H9 (cell line): ENCODE results near the gene MSI2. TPM values are rescaled to one million over a fixed set of nuclear protein-coding genes. Genes with fewer than 3 reads are reported as not detected.

Source experiments
- DNase-seq: peaks from one replicate; pipeline ENCODE4 v3.0.0-alpha.2; 2017
- H2AFZ ChIP-seq: one replicate; pipeline ENCODE4 v1.6.1; 2013; ENCODE audit warnings: mild to moderate bottlenecking, low read length, control low read depth, moderate library complexity
- H2AK5ac ChIP-seq: 2 replicates; pipeline ENCODE4 v1.6.1; 2013; ENCODE audit warnings: low read length, control low read depth, mixed read lengths; ENCODE audit not compliant: insufficient read length
- H2BK120ac ChIP-seq: one replicate; pipeline ENCODE4 v1.6.1; 2013; ENCODE audit warnings: low read depth, mild to moderate bottlenecking, low read length, control low read depth, inconsistent platforms; ENCODE audit not compliant: poor library complexity, severe bottlenecking
- H2BK12ac ChIP-seq: 2 replicates; pipeline ENCODE4 v1.6.1; 2013; ENCODE audit warnings: low read length, control low read depth, mixed read lengths, low read depth; ENCODE audit not compliant: insufficient read length
- H2BK15ac ChIP-seq: 2 replicates; pipeline ENCODE4 v1.6.1; 2013; ENCODE audit warnings: low read depth, low read length, control low read depth
- H2BK20ac ChIP-seq: one replicate; pipeline ENCODE4 v1.6.1; 2013; ENCODE audit warnings: low read depth, mild to moderate bottlenecking, low read length, control low read depth, inconsistent platforms; ENCODE audit not compliant: poor library complexity, severe bottlenecking
- H2BK5ac ChIP-seq: 2 replicates; pipeline ENCODE4 v1.6.1; 2013; ENCODE audit warnings: low read length, control low read depth, mixed read lengths; ENCODE audit not compliant: insufficient read length
- H3K14ac ChIP-seq: 2 replicates; pipeline ENCODE4 v1.6.1; 2013; ENCODE audit warnings: low read length, control low read depth; ENCODE audit not compliant: insufficient read depth
- H3K18ac ChIP-seq: 2 replicates; pipeline ENCODE4 v1.6.1; 2013; ENCODE audit warnings: low read depth, mild to moderate bottlenecking, mixed read lengths, low read length, control low read depth; ENCODE audit not compliant: insufficient read length
- H3K23ac ChIP-seq: 2 replicates; pipeline ENCODE4 v1.6.1; 2013; ENCODE audit warnings: low read length, control low read depth, mixed read lengths, low read depth; ENCODE audit not compliant: insufficient read length
- H3K23me2 ChIP-seq: 2 replicates; pipeline ENCODE4 v1.6.1; 2013; ENCODE audit warnings: low read depth, mild to moderate bottlenecking, mixed read lengths, low read length, control low read depth; ENCODE audit not compliant: insufficient read length, poor library complexity, severe bottlenecking
- H3K27ac ChIP-seq: 2 replicates; pipeline ENCODE4 v1.5.1; 2013; ENCODE audit warnings: low read length, control low read depth, mixed read lengths, low read depth; ENCODE audit not compliant: insufficient read length
- H3K27me3 ChIP-seq: 2 replicates; pipeline ENCODE4 v1.6.1; 2013; ENCODE audit warnings: low read length, control low read depth, inconsistent platforms; ENCODE audit not compliant: insufficient read depth
- H3K4ac ChIP-seq: 2 replicates; pipeline ENCODE4 v1.6.1; 2013; ENCODE audit warnings: low read depth, mild to moderate bottlenecking, control low read depth, inconsistent platforms, low read length, moderate library complexity
- H3K4me1 ChIP-seq: 2 replicates; pipeline ENCODE4 v1.6.1; 2013; ENCODE audit warnings: low read length, control low read depth, inconsistent platforms; ENCODE audit not compliant: insufficient read depth
- H3K4me2 ChIP-seq: 2 replicates; pipeline ENCODE4 v1.6.1; 2013; ENCODE audit warnings: low read length, control low read depth, mixed read lengths; ENCODE audit not compliant: insufficient read length, insufficient read depth
- H3K56ac ChIP-seq: 2 replicates; pipeline ENCODE4 v1.6.1; 2013; ENCODE audit warnings: low read depth, mild to moderate bottlenecking, mixed read lengths, low read length, control low read depth; ENCODE audit not compliant: insufficient read length
- H3K79me1 ChIP-seq: 2 replicates; pipeline ENCODE4 v1.6.1; 2013; ENCODE audit warnings: low read depth, mild to moderate bottlenecking, moderate library complexity, low read length, control low read depth, inconsistent platforms; ENCODE audit not compliant: insufficient read depth, poor library complexity, severe bottlenecking
- H3K79me2 ChIP-seq: 2 replicates; pipeline ENCODE4 v1.6.1; 2013; ENCODE audit warnings: low read length, control low read depth, inconsistent platforms; ENCODE audit not compliant: insufficient read depth
- H3K9ac ChIP-seq: 2 replicates; pipeline ENCODE4 v1.6.1; 2013; ENCODE audit warnings: low read length, control low read depth, mixed read lengths; ENCODE audit not compliant: insufficient read length; ENCODE audit errors: extremely low read depth
- H3K9me3 ChIP-seq: one replicate; pipeline ENCODE4 v1.6.1; 2013; ENCODE audit warnings: low read depth, low read length, inconsistent platforms; ENCODE audit not compliant: control insufficient read depth
- H3T11ph ChIP-seq: one replicate; pipeline ENCODE4 v1.6.1; 2013; ENCODE audit warnings: mild to moderate bottlenecking, low read length, control low read depth, inconsistent platforms
- H4K20me1 ChIP-seq: one replicate; pipeline ENCODE4 v1.6.1; 2013; ENCODE audit not compliant: control insufficient read depth, insufficient read length, insufficient read depth
- H4K5ac ChIP-seq: 2 replicates; pipeline ENCODE4 v1.6.1; 2013; ENCODE audit warnings: low read depth, mild to moderate bottlenecking, mixed read lengths, low read length, control low read depth; ENCODE audit not compliant: insufficient read length
- H4K8ac ChIP-seq: replicated peaks from 2 replicates; pipeline ENCODE4 v1.6.1; 2013; ENCODE audit warnings: low read length, control low read depth, mixed read lengths, low read depth; ENCODE audit not compliant: insufficient read length
- H4K91ac ChIP-seq: 2 replicates; pipeline ENCODE4 v1.6.1; 2013; ENCODE audit warnings: low read depth, mild to moderate bottlenecking, moderate library complexity, mixed read lengths, low read length, control low read depth; ENCODE audit not compliant: insufficient read length
- H3K27ac Mint-ChIP-seq, 3 experiments: 2 replicates in 2 of 3; 3 replicates in 1 of 3; pipeline ENCODE4 v1.8.0; 2020 to 2021; ENCODE audit warnings: mixed read lengths in 3 of 3, mild to moderate bottlenecking in 1 of 3, moderate library complexity in 1 of 3
- H3K27me3 Mint-ChIP-seq: 2 replicates; pipeline ENCODE4 v1.8.0; 2021; ENCODE audit warnings: low read depth, mild to moderate bottlenecking, moderate library complexity, mixed read lengths
- H3K36me3 Mint-ChIP-seq, 3 experiments: 2 replicates in 2 of 3; 3 replicates in 1 of 3; pipeline ENCODE4 v1.8.0; 2020 to 2021; ENCODE audit warnings: low read depth in 3 of 3, mixed read lengths in 3 of 3; ENCODE audit not compliant: insufficient read depth in 1 of 3
- H3K4me1 Mint-ChIP-seq, 2 experiments: 2 replicates each; pipeline ENCODE4 v1.8.0; 2020; ENCODE audit warnings: mixed read lengths in 2 of 2
- H3K4me3 Mint-ChIP-seq, 2 experiments: 2 replicates in 1 of 2; 3 replicates in 1 of 2; pipeline ENCODE4 v1.8.0; 2020 to 2021; ENCODE audit warnings: mild to moderate bottlenecking in 2 of 2, mixed read lengths in 2 of 2, moderate library complexity in 1 of 2
- H3K9me3 Mint-ChIP-seq, 2 experiments: 2 replicates in 1 of 2; 3 replicates in 1 of 2; pipeline ENCODE4 v1.8.0; 2020; ENCODE audit warnings: mild to moderate bottlenecking in 2 of 2, mixed read lengths in 2 of 2, moderate library complexity in 1 of 2
- CTCF ChIP-seq: fragments of 200-600 bp; sonication (generic); conservative IDR thresholded peaks from 3 replicates; pipeline ENCODE4 v1.8.0; 2021; ENCODE audit warnings: antibody characterized with exemption, mild to moderate bottlenecking
- WGBS: extraction: QIAGEN DNeasy Blood & Tissue Kit; methylation state at CpG from one replicate; pipeline ENCODE4 v1.1.7; 2013; ENCODE audit warnings: missing lambda C conversion rate, low lambda C conversion rate, mixed read lengths; ENCODE audit not compliant: insufficient read length; ENCODE audit errors: extremely low coverage; 5-methylcytosine and 5-hydroxymethylcytosine counted together
- total RNA-seq: library from RNA; stranded (reverse); gene quantifications from 2 replicates; pipeline ENCODE4 v1.2.1, GENCODE V29; 2021

Gene MSI2
- total RNA-seq, 1 experiment from 2014 or later, result 98.5 TPM

DNA sequence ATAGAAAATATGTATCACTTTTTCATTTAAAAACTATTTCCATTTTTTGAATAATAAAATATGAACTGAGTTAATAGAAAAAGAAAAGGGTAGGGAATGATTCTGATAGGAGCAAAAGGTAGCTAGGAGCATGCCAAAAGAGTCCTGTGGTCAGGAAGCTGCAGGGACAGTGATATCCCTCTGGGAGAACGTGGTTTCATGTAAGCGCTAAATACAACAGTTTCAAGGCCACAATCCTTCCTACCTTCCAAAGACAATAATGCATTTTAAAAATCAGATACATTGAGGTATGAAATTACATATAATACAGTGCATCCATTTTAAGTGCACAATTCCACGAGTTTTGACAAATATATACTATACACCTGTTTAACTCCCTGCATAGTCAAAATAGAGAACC, 432.9 kb downstream of the MSI2 start:
- no peak overlapping the region for H3K56ac ChIP-seq
- H3K9me3 Mint-ChIP-seq, result peaks cover 5 to 8% of the 10 kb centered on the region in 2 experiments; a peak in 3 of 5 replicates
- no peak for DNase-seq
- WGBS, result no CpG with 5 or more reads among the region's 3 CpGs
- H3K9ac ChIP-seq, result no peak overlapping the region
- H3K4me1 Mint-ChIP-seq, result peaks cover 14 to 16% of the 10 kb centered on the region in 2 experiments
- H4K20me1 ChIP-seq, result no peaks in the 10 kb centered on the region
- H3K23ac ChIP-seq, result no peak overlapping the region
- H3K9me3 ChIP-seq, result no peaks in the 10 kb centered on the region
- no peak overlapping the region for H2BK20ac ChIP-seq
- H3K23me2 ChIP-seq, result no peaks in the 10 kb centered on the region
- H3K4me1 ChIP-seq, result peaks cover 5% of the 10 kb centered on the region; the same call in 1 of the 2 replicates
- no peak overlapping the region for H3T11ph ChIP-seq
- H2BK12ac ChIP-seq, result no peak overlapping the region
- H2BK5ac ChIP-seq, result no peak overlapping the region
- no peak overlapping the region for H3K14ac ChIP-seq
- H4K5ac ChIP-seq, result no peak overlapping the region
- H3K4me3 Mint-ChIP-seq, result no peak overlapping the region
- peaks cover 0 to 8% (median 5%) of the 10 kb centered on the region in 3 experiments; a peak in 5 of 7 replicates for H3K36me3 Mint-ChIP-seq
- no peak overlapping the region for H3K4me2 ChIP-seq
- H3K27ac Mint-ChIP-seq, result no peak overlapping the region
- H3K27me3 Mint-ChIP-seq, result peaks cover 1% of the 10 kb centered on the region; the same call in 1 of the 2 replicates
- no peak overlapping the region for H3K4ac ChIP-seq
- no peaks in the 10 kb centered on the region for H3K79me1 ChIP-seq
- no peaks in the 10 kb centered on the region for H3K27me3 ChIP-seq
- no peak overlapping the region for H2AFZ ChIP-seq
- H4K91ac ChIP-seq, result no peak overlapping the region
- no peak overlapping the region for H2AK5ac ChIP-seq
- H4K8ac ChIP-seq, result no peak overlapping the region
- no peak overlapping the region for H2BK15ac ChIP-seq
- no peak for TF ChIP-seq CTCF
- no peaks in the 10 kb centered on the region for H3K79me2 ChIP-seq
- H3K27ac ChIP-seq, result no peak overlapping the region
- H3K18ac ChIP-seq, result no peak overlapping the region
- no peak overlapping the region for H2BK120ac ChIP-seq
